ENCODE results near the gene UBASH3A. TPM values are rescaled to one million over a fixed set of nuclear protein-coding genes. Genes with fewer than 3 reads are reported as not detected.

Gene UBASH3A
- total and polyA plus RNA-seq, 8 donors: 0.18 to 4.6 (median 0.31) TPM; not detected in 1

DNA sequence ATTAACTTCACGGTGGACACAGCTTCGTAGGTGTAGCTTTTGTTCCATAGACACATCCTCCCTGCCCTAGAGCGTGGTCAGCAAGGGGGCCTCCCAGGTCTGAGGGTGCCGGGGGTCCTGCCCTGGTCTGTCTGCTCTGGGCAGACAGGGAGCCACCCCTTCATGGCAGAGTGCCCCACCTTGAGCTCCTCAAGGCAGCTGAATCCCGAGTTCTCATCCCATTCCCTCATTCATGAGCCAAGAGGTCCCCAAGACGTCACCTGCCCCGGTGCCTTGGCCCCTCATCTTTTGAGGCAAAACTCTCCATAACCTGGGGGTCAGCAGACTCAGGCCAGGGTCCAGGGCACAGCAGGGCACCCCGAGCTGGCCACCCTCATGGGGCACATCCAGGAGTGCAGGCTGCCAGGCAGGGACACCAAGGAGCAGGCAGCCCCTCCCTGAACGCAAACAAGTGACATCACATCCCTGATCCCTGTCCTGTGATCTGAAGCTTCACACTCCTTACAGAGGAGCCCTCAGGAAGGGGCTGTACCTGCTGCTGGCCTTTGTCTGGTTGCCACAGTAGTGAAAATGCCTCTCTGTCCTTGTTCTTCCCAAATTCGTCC, 23.3 kb downstream of the UBASH3A start:
- peaks cover 0 to 1% (median 0%) of the 10 kb centered on the region in 4 donors for H3K36me3 ChIP-seq
- H3K27me3 ChIP-seq: peaks cover 0 to 46% (median 0%) of the 10 kb centered on the region in 3 donors
- no peak overlapping the region for H3K4me3 ChIP-seq
- peaks cover 0 to 5% (median 0%) of the 10 kb centered on the region in 4 donors for H3K4me1 ChIP-seq
- H3K27ac ChIP-seq: no peak overlapping the region
- DNase-seq: no peak
- 82 to 90% (median 86%) methylated on average over 9 to 10 of the region's 10 CpGs for WGBS, 5 donors
- peaks cover 0 to 5% (median 2%) of the 10 kb centered on the region in 4 donors for H3K9me3 ChIP-seq
- TF ChIP-seq POLR2A (IDR thresholded peaks at IDR 0.05): no peak
- TF ChIP-seq POLR2AphosphoS5 (IDR thresholded peaks at IDR 0.05): no peak
- TF ChIP-seq EP300 (IDR thresholded peaks at IDR 0.05): no peak
- TF ChIP-seq, protein P1, sequence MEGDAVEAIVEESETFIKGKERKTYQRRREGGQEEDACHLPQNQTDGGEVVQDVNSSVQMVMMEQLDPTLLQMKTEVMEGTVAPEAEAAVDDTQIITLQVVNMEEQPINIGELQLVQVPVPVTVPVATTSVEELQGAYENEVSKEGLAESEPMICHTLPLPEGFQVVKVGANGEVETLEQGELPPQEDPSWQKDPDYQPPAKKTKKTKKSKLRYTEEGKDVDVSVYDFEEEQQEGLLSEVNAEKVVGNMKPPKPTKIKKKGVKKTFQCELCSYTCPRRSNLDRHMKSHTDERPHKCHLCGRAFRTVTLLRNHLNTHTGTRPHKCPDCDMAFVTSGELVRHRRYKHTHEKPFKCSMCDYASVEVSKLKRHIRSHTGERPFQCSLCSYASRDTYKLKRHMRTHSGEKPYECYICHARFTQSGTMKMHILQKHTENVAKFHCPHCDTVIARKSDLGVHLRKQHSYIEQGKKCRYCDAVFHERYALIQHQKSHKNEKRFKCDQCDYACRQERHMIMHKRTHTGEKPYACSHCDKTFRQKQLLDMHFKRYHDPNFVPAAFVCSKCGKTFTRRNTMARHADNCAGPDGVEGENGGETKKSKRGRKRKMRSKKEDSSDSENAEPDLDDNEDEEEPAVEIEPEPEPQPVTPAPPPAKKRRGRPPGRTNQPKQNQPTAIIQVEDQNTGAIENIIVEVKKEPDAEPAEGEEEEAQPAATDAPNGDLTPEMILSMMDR (IDR thresholded peaks at IDR 0.05): no peak
- intact Hi-C loops (cut with DNase I; ENCODE audit: low total_unique reads): no loop called here

DNA sequence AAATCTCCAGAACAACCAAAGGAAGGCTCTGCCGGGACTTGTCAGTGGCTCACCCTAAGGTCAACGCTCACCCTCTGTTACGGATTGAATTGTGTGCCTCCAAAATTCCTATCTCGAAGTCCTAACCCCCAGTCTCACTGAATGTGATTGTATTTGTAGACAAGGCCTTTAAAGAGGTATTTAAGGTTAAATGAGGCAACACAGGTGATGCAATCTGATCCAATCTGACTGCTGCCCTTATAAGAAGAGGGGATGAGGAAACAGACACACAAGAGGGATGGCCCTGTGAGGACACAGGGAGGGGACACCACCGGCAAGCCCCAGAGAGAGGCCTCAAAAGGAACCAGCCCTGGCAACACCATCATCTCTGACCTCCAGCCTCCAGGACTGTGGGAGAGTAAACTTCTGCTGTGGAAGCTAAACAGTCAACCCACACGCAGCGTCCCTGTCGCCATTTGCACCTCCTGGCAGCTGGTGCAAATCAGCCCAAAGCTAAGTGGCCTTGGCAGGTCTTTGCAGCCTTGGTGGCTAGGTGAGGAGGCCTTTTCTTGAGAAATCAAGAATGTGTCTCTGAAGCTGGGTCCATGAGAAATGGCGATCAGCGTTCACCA, 24.2 kb downstream of the UBASH3A start:
- DNase-seq: no peak
- H3K9me3 ChIP-seq: peaks cover 0 to 13% (median 11%) of the 10 kb centered on the region in 4 donors
- TF ChIP-seq, protein P1 (IDR thresholded peaks at IDR 0.05): no peak
- H3K27me3 ChIP-seq: peaks cover 0 to 45% (median 0%) of the 10 kb centered on the region in 3 donors
- H3K4me1 ChIP-seq: peaks cover 0 to 5% (median 0%) of the 10 kb centered on the region in 4 donors
- no peak overlapping the region for H3K4me3 ChIP-seq
- H3K36me3 ChIP-seq: peaks cover 0 to 4% (median 0%) of the 10 kb centered on the region in 4 donors
- intact Hi-C loops (cut with DNase I; ENCODE audit: low total_unique reads): no loop called here
- no peak overlapping the region for H3K27ac ChIP-seq
- WGBS, 5 donors: 72 to 85% (median 77%) methylated on average over 7 to 10 of the region's 10 CpGs

DNA sequence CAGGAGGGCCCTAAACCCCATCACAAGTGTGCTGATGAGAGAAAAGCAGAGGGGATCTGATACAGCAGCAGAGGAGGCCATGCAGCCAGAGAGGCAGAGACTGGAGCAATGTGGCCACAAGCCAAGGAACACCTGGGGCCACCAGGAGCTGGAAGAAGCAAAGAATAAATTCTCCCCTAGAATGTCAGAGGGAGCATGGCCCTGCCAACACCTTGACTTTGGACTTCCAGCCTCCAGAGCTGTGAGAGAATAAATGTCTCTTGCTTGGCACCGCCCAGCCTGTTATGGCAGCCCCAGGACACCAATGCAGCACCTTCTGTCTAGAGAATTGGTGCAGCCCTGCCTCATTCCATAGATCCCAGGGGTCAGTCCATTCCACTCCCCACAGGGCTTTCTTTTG, 25.3 kb downstream of the UBASH3A start:
- WGBS, 5 donors: 92 to 100% (median 98%) methylated on average over 1 of the region's 1 CpG

DNA sequence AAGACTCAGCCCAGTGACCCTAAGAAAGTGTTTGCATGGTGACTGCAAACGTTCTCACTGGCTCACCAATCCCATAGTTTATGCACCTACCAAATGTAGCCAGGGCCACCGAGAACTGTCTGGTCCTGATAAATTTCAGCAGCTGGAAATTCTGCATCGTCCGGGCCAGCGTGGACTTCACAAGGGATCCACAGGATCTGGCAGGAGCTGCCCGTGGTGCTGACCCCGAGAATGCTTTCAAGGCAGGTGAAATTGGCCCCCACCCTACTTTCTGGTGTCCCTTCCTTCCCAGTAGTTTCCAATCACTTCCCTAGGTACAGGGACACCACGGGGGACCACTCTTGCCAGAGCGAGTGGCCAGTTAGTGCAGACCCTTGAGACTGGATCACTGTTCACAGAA, 26.2 kb downstream of the UBASH3A start:
- Histone ChIP-seq H3K9me3 (peaks cover 0 to 19% (median 17%) of the 10 kb centered on the region in 4 donors), H3K4me3 (no peak overlapping the region), H3K27me3 (peaks cover 0 to 39% (median 0%) of the 10 kb centered on the region in 3 donors), H3K27ac (no peak overlapping the region), H3K4me1 (peaks cover 0 to 5% (median 0%) of the 10 kb centered on the region in 4 donors), H3K36me3 (peaks cover 0 to 4% (median 0%) of the 10 kb centered on the region in 4 donors)
- intact Hi-C loops (cut with DNase I; ENCODE audit: low total_unique reads): no loop called here
- TF ChIP-seq EP300 (IDR thresholded peaks at IDR 0.05): no peak
- WGBS, 5 donors: 29 to 38% (median 31%) methylated on average over 9 of the region's 9 CpGs
- peak in 1 of 2 donors; percentile 31 for DNase-seq

More for the DNA sequence above, 25.3 kb downstream of the UBASH3A start:
- no peak for TF ChIP-seq POLR2A (IDR thresholded peaks at IDR 0.05)
- TF ChIP-seq, protein P1 (IDR thresholded peaks at IDR 0.05): no peak
- no peak for TF ChIP-seq POLR2AphosphoS5 (IDR thresholded peaks at IDR 0.05)
- no peak for TF ChIP-seq EP300 (IDR thresholded peaks at IDR 0.05)
- H3K27me3 ChIP-seq: peaks cover 0 to 40% (median 0%) of the 10 kb centered on the region in 3 donors
- H3K36me3 ChIP-seq: peaks cover 0 to 4% (median 0%) of the 10 kb centered on the region in 4 donors
- H3K9me3 ChIP-seq: peaks cover 0 to 19% (median 17%) of the 10 kb centered on the region in 4 donors
- no peak overlapping the region for H3K4me3 ChIP-seq
- no peak for DNase-seq
- intact Hi-C loops (cut with DNase I; ENCODE audit: low total_unique reads): no loop called here
- no peak overlapping the region for H3K27ac ChIP-seq
- H3K4me1 ChIP-seq: peaks cover 0 to 5% (median 0%) of the 10 kb centered on the region in 4 donors
